ENCODE measurements around the gene RUNX2. TPM values are rescaled to one million over a fixed set of nuclear protein-coding genes. Genes with fewer than 3 reads are reported as not detected.

RUNX2 gene
- total RNA-seq, 1 donor from 2014 or later, result 26.1 TPM

DNA sequence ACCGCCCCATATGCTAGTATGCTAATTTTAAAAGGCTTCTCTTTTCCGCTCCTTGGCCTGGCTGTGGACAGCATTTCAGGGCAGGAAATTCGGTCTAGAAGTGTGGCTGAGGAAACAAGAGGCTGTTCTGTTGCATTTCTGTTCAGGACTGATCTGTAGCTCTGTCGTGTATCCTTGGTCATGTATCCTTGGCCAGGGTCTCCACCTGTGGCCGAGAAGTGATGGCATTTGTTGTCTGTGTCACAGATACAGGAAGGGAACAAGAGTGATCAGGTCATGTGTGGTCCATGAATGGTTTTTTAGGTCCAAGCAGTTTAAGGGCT, 350.1 kb downstream of the RUNX2 start:
- Histone ChIP-seq H3K79me2 (ENCODE audit: insufficient read depth, low read length) (no peaks in the 10 kb centered on the region), H3K9me3 (ENCODE audit: insufficient read depth, low read depth, low read length) (peaks cover 8% of the 10 kb centered on the region), H3K9ac (ENCODE audit: low read length) (no peak overlapping the region), H3K4me1 (ENCODE audit: insufficient read depth, low read length) (peaks cover 15% of the 10 kb centered on the region), H2AFZ (ENCODE audit: low read depth, low read length) (no peak overlapping the region), H4K20me1 (ENCODE audit: insufficient read depth, low read length) (no peaks in the 10 kb centered on the region), H3K27me3 (ENCODE audit: insufficient read depth, low read length) (no peaks in the 10 kb centered on the region), H3K36me3 (ENCODE audit: insufficient read depth, low read length) (no peaks in the 10 kb centered on the region), H3K27ac (ENCODE audit: low read depth, low read length) (no peak overlapping the region), H3K4me3 (ENCODE audit: insufficient read depth, low read depth, low read length) (no peak overlapping the region), H3K4me2 (ENCODE audit: low read length) (peak overlapping the region; percentile 47)
- H3K4me1 Mint-ChIP-seq (ENCODE audit: low read depth, unreplicated experiment), result peaks cover 25% of the 10 kb centered on the region
- FAIRE-seq, result no peak
- no peak for TF ChIP-seq EZH2 (IDR thresholded peaks at IDR 0.05; ENCODE audit: insufficient read depth, low read length)
- TF ChIP-seq, protein P1, sequence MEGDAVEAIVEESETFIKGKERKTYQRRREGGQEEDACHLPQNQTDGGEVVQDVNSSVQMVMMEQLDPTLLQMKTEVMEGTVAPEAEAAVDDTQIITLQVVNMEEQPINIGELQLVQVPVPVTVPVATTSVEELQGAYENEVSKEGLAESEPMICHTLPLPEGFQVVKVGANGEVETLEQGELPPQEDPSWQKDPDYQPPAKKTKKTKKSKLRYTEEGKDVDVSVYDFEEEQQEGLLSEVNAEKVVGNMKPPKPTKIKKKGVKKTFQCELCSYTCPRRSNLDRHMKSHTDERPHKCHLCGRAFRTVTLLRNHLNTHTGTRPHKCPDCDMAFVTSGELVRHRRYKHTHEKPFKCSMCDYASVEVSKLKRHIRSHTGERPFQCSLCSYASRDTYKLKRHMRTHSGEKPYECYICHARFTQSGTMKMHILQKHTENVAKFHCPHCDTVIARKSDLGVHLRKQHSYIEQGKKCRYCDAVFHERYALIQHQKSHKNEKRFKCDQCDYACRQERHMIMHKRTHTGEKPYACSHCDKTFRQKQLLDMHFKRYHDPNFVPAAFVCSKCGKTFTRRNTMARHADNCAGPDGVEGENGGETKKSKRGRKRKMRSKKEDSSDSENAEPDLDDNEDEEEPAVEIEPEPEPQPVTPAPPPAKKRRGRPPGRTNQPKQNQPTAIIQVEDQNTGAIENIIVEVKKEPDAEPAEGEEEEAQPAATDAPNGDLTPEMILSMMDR (IDR thresholded peaks at IDR 0.05; ENCODE audit: insufficient read depth, low read depth, low read length), result no peak
- H3K27me3 Mint-ChIP-seq (ENCODE audit: low read depth, unreplicated experiment), result no peaks in the 10 kb centered on the region
- no peak overlapping the region for H3K4me3 Mint-ChIP-seq (ENCODE audit: unreplicated experiment)
- peak overlapping the region; percentile 91 for H3K27ac Mint-ChIP-seq (ENCODE audit: unreplicated experiment)
- H3K9me3 Mint-ChIP-seq (ENCODE audit: unreplicated experiment), result peaks cover 8% of the 10 kb centered on the region
- no peak for DNase-seq (ENCODE audit: low read depth)
- H3K36me3 Mint-ChIP-seq (ENCODE audit: low read depth, unreplicated experiment), result peaks cover 3% of the 10 kb centered on the region

DNA sequence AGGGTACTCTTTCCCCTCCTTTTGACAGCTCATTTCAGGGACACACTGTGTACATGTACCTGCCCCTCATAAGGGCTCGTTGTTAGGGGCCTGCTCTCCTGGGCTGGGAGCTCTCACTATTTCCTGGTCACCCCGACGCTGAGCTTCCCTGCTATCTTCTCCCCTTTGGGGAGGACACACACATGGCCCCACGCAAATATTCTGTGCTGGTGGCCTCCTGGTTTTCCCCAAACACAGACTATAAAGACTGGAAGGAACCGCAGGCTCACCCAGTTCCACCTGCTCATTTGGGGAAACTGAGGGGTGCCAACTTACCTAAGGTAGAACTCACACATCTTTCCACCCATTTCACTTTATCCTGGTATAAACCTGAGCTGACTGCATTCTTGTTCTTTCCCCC, 351.0 kb downstream of the RUNX2 start:
- TF ChIP-seq, protein P1 (IDR thresholded peaks at IDR 0.05; ENCODE audit: insufficient read depth, low read depth, low read length), result no peak
- TF ChIP-seq EZH2 (IDR thresholded peaks at IDR 0.05; ENCODE audit: insufficient read depth, low read length), result no peak
- peaks cover 3% of the 10 kb centered on the region for H3K36me3 Mint-ChIP-seq (ENCODE audit: low read depth, unreplicated experiment)
- Histone ChIP-seq H3K4me2 (ENCODE audit: low read length) (no peak overlapping the region), H3K27ac (ENCODE audit: low read depth, low read length) (no peak overlapping the region), H3K27me3 (ENCODE audit: insufficient read depth, low read length) (no peaks in the 10 kb centered on the region), H4K20me1 (ENCODE audit: insufficient read depth, low read length) (no peaks in the 10 kb centered on the region), H3K4me1 (ENCODE audit: insufficient read depth, low read length) (peaks cover 15% of the 10 kb centered on the region), H2AFZ (ENCODE audit: low read depth, low read length) (no peak overlapping the region), H3K9ac (ENCODE audit: low read length) (no peak overlapping the region), H3K36me3 (ENCODE audit: insufficient read depth, low read length) (no peaks in the 10 kb centered on the region), H3K79me2 (ENCODE audit: insufficient read depth, low read length) (no peaks in the 10 kb centered on the region), H3K9me3 (ENCODE audit: insufficient read depth, low read depth, low read length) (peaks cover 8% of the 10 kb centered on the region), H3K4me3 (ENCODE audit: insufficient read depth, low read depth, low read length) (no peak overlapping the region)
- no peak overlapping the region for H3K4me3 Mint-ChIP-seq (ENCODE audit: unreplicated experiment)
- no peak for DNase-seq (ENCODE audit: low read depth)
- H3K27me3 Mint-ChIP-seq (ENCODE audit: low read depth, unreplicated experiment), result no peaks in the 10 kb centered on the region
- H3K9me3 Mint-ChIP-seq (ENCODE audit: unreplicated experiment), result peaks cover 8% of the 10 kb centered on the region
- H3K27ac Mint-ChIP-seq (ENCODE audit: unreplicated experiment), result peak overlapping the region; percentile 34
- peaks cover 25% of the 10 kb centered on the region for H3K4me1 Mint-ChIP-seq (ENCODE audit: low read depth, unreplicated experiment)
- FAIRE-seq, result no peak

DNA sequence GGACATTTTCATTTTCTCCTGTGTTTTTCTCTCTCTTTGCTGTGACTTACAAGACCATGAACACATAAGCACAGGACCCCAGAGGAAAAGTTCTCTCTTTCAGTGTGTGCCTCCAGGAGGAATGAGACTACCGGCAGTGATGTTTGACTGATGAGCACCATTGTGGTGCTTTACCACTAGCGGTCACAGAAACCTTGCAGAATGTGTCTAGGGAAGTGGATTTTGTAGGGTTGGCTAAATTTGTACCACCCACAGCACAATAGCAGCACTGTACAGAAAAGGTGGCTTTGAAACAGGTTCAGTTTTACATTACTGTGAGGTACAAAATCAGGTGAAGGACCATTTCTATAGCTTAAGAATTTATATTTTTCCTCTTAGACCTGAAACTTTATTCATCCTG, 351.5 kb downstream of the RUNX2 start:
- H3K27ac ChIP-seq (ENCODE audit: low read depth, low read length), result no peak overlapping the region
- no peaks in the 10 kb centered on the region for H4K20me1 ChIP-seq (ENCODE audit: insufficient read depth, low read length)

More for the DNA sequence above, 351.5 kb downstream of the RUNX2 start:
- Histone ChIP-seq H3K79me2 (ENCODE audit: insufficient read depth, low read length) (no peaks in the 10 kb centered on the region), H3K36me3 (ENCODE audit: insufficient read depth, low read length) (no peaks in the 10 kb centered on the region), H3K4me1 (ENCODE audit: insufficient read depth, low read length) (peaks cover 15% of the 10 kb centered on the region), H3K9me3 (ENCODE audit: insufficient read depth, low read depth, low read length) (peaks cover 8% of the 10 kb centered on the region), H3K27me3 (ENCODE audit: insufficient read depth, low read length) (no peaks in the 10 kb centered on the region), H3K9ac (ENCODE audit: low read length) (no peak overlapping the region), H3K4me2 (ENCODE audit: low read length) (no peak overlapping the region), H2AFZ (ENCODE audit: low read depth, low read length) (no peak overlapping the region), H3K4me3 (ENCODE audit: insufficient read depth, low read depth, low read length) (no peak overlapping the region)
- no peak overlapping the region for H3K4me3 Mint-ChIP-seq (ENCODE audit: unreplicated experiment)
- FAIRE-seq (no peak), DNase-seq (ENCODE audit: low read depth) (no peak)
- H3K4me1 Mint-ChIP-seq (ENCODE audit: low read depth, unreplicated experiment), result peaks cover 25% of the 10 kb centered on the region
- peaks cover 3% of the 10 kb centered on the region for H3K36me3 Mint-ChIP-seq (ENCODE audit: low read depth, unreplicated experiment)
- no peak overlapping the region for H3K27ac Mint-ChIP-seq (ENCODE audit: unreplicated experiment)
- H3K9me3 Mint-ChIP-seq (ENCODE audit: unreplicated experiment), result peaks cover 8% of the 10 kb centered on the region
- no peaks in the 10 kb centered on the region for H3K27me3 Mint-ChIP-seq (ENCODE audit: low read depth, unreplicated experiment)
- TF ChIP-seq EZH2 (IDR thresholded peaks at IDR 0.05; ENCODE audit: insufficient read depth, low read length), result no peak
- TF ChIP-seq, protein P1 (IDR thresholded peaks at IDR 0.05; ENCODE audit: insufficient read depth, low read depth, low read length), result no peak
